ENCODE results near the gene LYZL4. TPM values are rescaled to one million over a fixed set of nuclear protein-coding genes. Genes with fewer than 3 reads are reported as not detected.

The LYZL4 gene
- total and polyA plus RNA-seq, 4 donors: not detected

DNA sequence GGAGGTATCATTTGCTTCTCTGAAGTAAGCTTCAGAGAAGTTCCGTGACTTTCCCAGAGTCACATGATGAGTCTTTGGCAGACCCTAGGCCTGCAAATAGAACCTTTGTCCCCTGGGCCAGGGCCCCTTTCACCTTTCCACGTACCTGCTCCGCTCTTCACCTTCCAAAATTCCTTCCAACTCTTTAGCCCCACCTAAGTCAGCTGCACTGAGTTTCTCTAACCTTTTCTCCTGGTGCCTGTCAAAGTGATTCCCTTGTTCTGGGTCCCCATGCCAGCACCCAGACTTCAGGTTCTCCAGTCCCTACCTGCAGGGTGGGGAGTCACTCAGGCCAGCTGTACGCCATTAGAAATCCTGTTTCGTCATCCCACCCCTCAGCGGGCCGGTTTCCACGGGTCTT is 12.8 kb downstream of the LYZL4 start:
- no peaks in the 10 kb centered on the region for H3K27me3 ChIP-seq (ENCODE audit: control insufficient read depth in 4 of 4, insufficient read depth in 4 of 4, low read length in 3 of 4)
- H3K27ac ChIP-seq (ENCODE audit: low read depth in 1 of 2, low read length in 2 of 2): no peak overlapping the region
- H3K4me1 ChIP-seq (ENCODE audit: control insufficient read depth in 4 of 4, insufficient read depth in 4 of 4, low read length in 3 of 4): no peaks in the 10 kb centered on the region
- TF ChIP-seq HNF4G (IDR thresholded peaks at IDR 0.05): no peak
- TF ChIP-seq NR2F2 (IDR thresholded peaks at IDR 0.05): no peak
- TF ChIP-seq RXRA (IDR thresholded peaks at IDR 0.05): no peak
- no peak for TF ChIP-seq TAF1 (conservative IDR thresholded peaks at IDR 0.05)
- TF ChIP-seq FOXA2 (IDR thresholded peaks at IDR 0.05): no peak
- TF ChIP-seq RAD21 (IDR thresholded peaks at IDR 0.05): no peak
- TF ChIP-seq HNF4A (conservative IDR thresholded peaks at IDR 0.05): no peak
- TF ChIP-seq FOXA1 (IDR thresholded peaks at IDR 0.05): no peak
- TF ChIP-seq, protein P1, sequence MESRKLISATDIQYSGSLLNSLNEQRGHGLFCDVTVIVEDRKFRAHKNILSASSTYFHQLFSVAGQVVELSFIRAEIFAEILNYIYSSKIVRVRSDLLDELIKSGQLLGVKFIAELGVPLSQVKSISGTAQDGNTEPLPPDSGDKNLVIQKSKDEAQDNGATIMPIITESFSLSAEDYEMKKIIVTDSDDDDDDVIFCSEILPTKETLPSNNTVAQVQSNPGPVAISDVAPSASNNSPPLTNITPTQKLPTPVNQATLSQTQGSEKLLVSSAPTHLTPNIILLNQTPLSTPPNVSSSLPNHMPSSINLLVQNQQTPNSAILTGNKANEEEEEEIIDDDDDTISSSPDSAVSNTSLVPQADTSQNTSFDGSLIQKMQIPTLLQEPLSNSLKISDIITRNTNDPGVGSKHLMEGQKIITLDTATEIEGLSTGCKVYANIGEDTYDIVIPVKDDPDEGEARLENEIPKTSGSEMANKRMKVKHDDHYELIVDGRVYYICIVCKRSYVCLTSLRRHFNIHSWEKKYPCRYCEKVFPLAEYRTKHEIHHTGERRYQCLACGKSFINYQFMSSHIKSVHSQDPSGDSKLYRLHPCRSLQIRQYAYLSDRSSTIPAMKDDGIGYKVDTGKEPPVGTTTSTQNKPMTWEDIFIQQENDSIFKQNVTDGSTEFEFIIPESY (IDR thresholded peaks at IDR 0.05): no peak
- TF ChIP-seq ATF3 (IDR thresholded peaks at IDR 0.05): no peak
- TF ChIP-seq EGR1 (IDR thresholded peaks at IDR 0.05; ENCODE audit: low read depth in 2 of 2): no peak
- no peak for TF ChIP-seq SP1 (IDR thresholded peaks at IDR 0.05)
- no peak for TF ChIP-seq MAX (IDR thresholded peaks at IDR 0.05)
- TF ChIP-seq YY1 (IDR thresholded peaks at IDR 0.05): no peak
- TF ChIP-seq GABPA (IDR thresholded peaks at IDR 0.05 in 1 of 2, conservative IDR thresholded peaks at IDR 0.05 in 1 of 2): no peak
- TF ChIP-seq, protein P2, sequence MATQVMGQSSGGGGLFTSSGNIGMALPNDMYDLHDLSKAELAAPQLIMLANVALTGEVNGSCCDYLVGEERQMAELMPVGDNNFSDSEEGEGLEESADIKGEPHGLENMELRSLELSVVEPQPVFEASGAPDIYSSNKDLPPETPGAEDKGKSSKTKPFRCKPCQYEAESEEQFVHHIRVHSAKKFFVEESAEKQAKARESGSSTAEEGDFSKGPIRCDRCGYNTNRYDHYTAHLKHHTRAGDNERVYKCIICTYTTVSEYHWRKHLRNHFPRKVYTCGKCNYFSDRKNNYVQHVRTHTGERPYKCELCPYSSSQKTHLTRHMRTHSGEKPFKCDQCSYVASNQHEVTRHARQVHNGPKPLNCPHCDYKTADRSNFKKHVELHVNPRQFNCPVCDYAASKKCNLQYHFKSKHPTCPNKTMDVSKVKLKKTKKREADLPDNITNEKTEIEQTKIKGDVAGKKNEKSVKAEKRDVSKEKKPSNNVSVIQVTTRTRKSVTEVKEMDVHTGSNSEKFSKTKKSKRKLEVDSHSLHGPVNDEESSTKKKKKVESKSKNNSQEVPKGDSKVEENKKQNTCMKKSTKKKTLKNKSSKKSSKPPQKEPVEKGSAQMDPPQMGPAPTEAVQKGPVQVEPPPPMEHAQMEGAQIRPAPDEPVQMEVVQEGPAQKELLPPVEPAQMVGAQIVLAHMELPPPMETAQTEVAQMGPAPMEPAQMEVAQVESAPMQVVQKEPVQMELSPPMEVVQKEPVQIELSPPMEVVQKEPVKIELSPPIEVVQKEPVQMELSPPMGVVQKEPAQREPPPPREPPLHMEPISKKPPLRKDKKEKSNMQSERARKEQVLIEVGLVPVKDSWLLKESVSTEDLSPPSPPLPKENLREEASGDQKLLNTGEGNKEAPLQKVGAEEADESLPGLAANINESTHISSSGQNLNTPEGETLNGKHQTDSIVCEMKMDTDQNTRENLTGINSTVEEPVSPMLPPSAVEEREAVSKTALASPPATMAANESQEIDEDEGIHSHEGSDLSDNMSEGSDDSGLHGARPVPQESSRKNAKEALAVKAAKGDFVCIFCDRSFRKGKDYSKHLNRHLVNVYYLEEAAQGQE (IDR thresholded peaks at IDR 0.05): no peak
- no peak for TF ChIP-seq JUND (IDR thresholded peaks at IDR 0.05)
- no peak for TF ChIP-seq CTCF (IDR thresholded peaks at IDR 0.05; ENCODE audit: low read depth, low read length, missing input control)
- H3K36me3 ChIP-seq (ENCODE audit: control insufficient read depth in 4 of 4, insufficient read depth in 3 of 4, low read depth in 1 of 4, low read length in 3 of 4): no peaks in the 10 kb centered on the region
- H3K9me3 ChIP-seq (ENCODE audit: control insufficient read depth in 4 of 4, low read length in 3 of 4): no peaks in the 10 kb centered on the region
- 68% methylated on average over 8 of the region's 8 CpGs for WGBS
- no peak overlapping the region for H3K4me3 ChIP-seq (ENCODE audit: low read depth in 1 of 3, low read length in 3 of 3)
- H3K9ac ChIP-seq (ENCODE audit: low read depth in 1 of 2, low read length in 2 of 2): no peak overlapping the region
- DNase-seq (ENCODE audit: low spot score): no peak

All from liver (tissue), 9 donors.